ENCODE data around the gene SGCG. TPM values are rescaled to one million over a fixed set of nuclear protein-coding genes. Genes with fewer than 3 reads are reported as not detected.

Gene SGCG
- total and polyA plus RNA-seq, 2 of the 4 experiments (the other 2 are of a cell fraction), result under 0.01 TPM; not detected in 1

- Histone ChIP-seq H2AK5ac (ENCODE audit: low read depth, low read length) (no peak overlapping the region), H3K79me1 (ENCODE audit: low read depth in 1 of 2, low read length in 2 of 2) (peaks cover 23 to 60% of the 10 kb centered on the region in 2 experiments), H3K36me3 (ENCODE audit: control insufficient read depth, insufficient read depth, low read length) (peaks cover 47% of the 10 kb centered on the region), H4K91ac (ENCODE audit: insufficient read depth, low read depth, low read length) (no peak overlapping the region), H3K9ac (ENCODE audit: low read depth, low read length) (no peak overlapping the region), H2BK5ac (ENCODE audit: low read depth, low read length, poor library complexity, severe bottlenecking) (no peak overlapping the region), H4K8ac (ENCODE audit: low read depth in 2 of 2, low read length in 2 of 2) (no peak overlapping the region), H2AFZ (replicated peaks; ENCODE audit: low read length, poor library complexity) (no peak overlapping the region), H2BK120ac (ENCODE audit: low read depth, low read length) (no peak overlapping the region), H3K4me1 (ENCODE audit: control insufficient read depth, insufficient read depth, low read length) (peaks cover 6% of the 10 kb centered on the region; the same call in 1 of the 2 replicates), H3K4ac (ENCODE audit: low read depth, low read length) (no peak overlapping the region), H3K27me3 (ENCODE audit: control insufficient read depth, insufficient read depth, low read length) (no peaks in the 10 kb centered on the region), H3K4me2 (ENCODE audit: low read depth, low read length) (no peak overlapping the region), H4K5ac (ENCODE audit: low read depth, low read length) (no peak overlapping the region), H4K20me1 (ENCODE audit: insufficient read depth, low read length) (peaks cover 9% of the 10 kb centered on the region; the same call in 1 of the 2 replicates), H3K4me3 (ENCODE audit: insufficient read depth, low read depth, low read length) (no peak overlapping the region), H3K9me3 (ENCODE audit: control insufficient read depth, insufficient read depth, low read length) (no peaks in the 10 kb centered on the region), H2BK15ac (ENCODE audit: low read depth, low read length) (no peak overlapping the region), H3K56ac (ENCODE audit: extremely low read depth, insufficient read depth, low read length) (no peak overlapping the region), H3K27ac (ENCODE audit: insufficient read depth, low read length) (no peak overlapping the region), H3K23ac (ENCODE audit: low read depth, low read length) (no peak overlapping the region), H2BK20ac (ENCODE audit: low read depth, low read length) (no peak overlapping the region), H3K9me1 (ENCODE audit: insufficient read depth, low read length) (peaks cover 5% of the 10 kb centered on the region; the same call in 1 of the 2 replicates), H3K18ac (ENCODE audit: low read depth, low read length) (no peak overlapping the region), H3K14ac (replicated peaks; ENCODE audit: low read depth, low read length) (no peak overlapping the region), H2AK9ac (replicated peaks; ENCODE audit: low read depth, low read length, poor library complexity) (no peak overlapping the region)
- CTCF ChIA-PET, result interaction anchor here (1.0 kb wide), 1 partner anchor 41 kb away, joined by 4 read pairs; no protein-coding TSS in a partner anchor
- BruUV-seq (replicated peaks), result no TSS peak
- DNase-seq (no peak), ATAC-seq (ENCODE audit: low read depth) (no peak)
- in situ Hi-C loops (cut with MboI; ENCODE audit: low sequenced_read_pairs), result loop anchor here (25.0 kb wide), 1 partner anchor 530 kb away; the partner anchor contains the start of genes C1QTNF9B and MIPEP
- POLR2A ChIA-PET (ENCODE audit: unreplicated experiment), result no interaction called here
- no peak for TF ChIP-seq RCOR1 (IDR thresholded peaks at IDR 0.05; ENCODE audit: insufficient replicate concordance, low read length)
- TF ChIP-seq CTCF (conservative IDR thresholded peaks at IDR 0.05; ENCODE audit: low read depth, low read length), result no peak
- TF ChIP-seq SMC3 (IDR thresholded peaks at IDR 0.05; ENCODE audit: low read depth, low read length), result no peak
- intact Hi-C loops (cut with micrococcal nuclease), result no loop called here
- WGBS, 2 experiments (ENCODE audit: extremely low coverage in 2 of 2, insufficient read length in 1 of 2), result no CpG with 5 or more reads among the region's 1 CpG
- dilution Hi-C loops (cut with HindIII; ENCODE audit: low sequenced_read_pairs, unreplicated experiment), result no loop called here
Measured at GRCh38 chr13:23357349-23357748, 176.6 kb downstream of the SGCG start.
